WTC11 (cell line): ENCODE measurements around the gene GDF11. TPM values are rescaled to one million over a fixed set of nuclear protein-coding genes. Genes with fewer than 3 reads are reported as not detected.

Experiments used
- ATAC-seq: fragments of 200-7000 bp; cut with Tn5 transposase; 2 replicates; pipeline ENCODE4 v1.10.0; 2021; ENCODE audit warnings: mild to moderate bottlenecking, moderate library complexity
- CTCF ChIA-PET: fragments of 300-600 bp; sonication (Branson Sonifier 250); formaldehyde crosslinking; loops from one replicate; lab custom pipeline; 2021; ENCODE audit warnings: antibody characterized with exemption; lab: Charles Lee
- POLR2A ChIA-PET: fragments of 350-600 bp; sonication (Branson Sonifier 250); formaldehyde crosslinking; loops from one replicate; lab custom pipeline; 2021; ENCODE audit warnings: antibody characterized with exemption; lab: Charles Lee
- DNase-seq: peaks from one replicate; pipeline ENCODE4 v3.0.0; 2021; ENCODE audit warnings: low spot score
- H3K27ac Mint-ChIP-seq: 2 replicates; pipeline ENCODE4 v1.8.0; 2021; ENCODE audit warnings: mixed read lengths
- H3K27me3 Mint-ChIP-seq: 2 replicates; pipeline ENCODE4 v1.8.0; 2021; ENCODE audit warnings: low read depth, mild to moderate bottlenecking, moderate library complexity, mixed read lengths
- H3K36me3 Mint-ChIP-seq: 2 replicates; pipeline ENCODE4 v1.8.0; 2021; ENCODE audit warnings: mixed read lengths
- H3K4me1 Mint-ChIP-seq: 2 replicates; pipeline ENCODE4 v1.8.0; 2022; ENCODE audit warnings: mixed read lengths
- H3K4me3 Mint-ChIP-seq: 2 replicates; pipeline ENCODE4 v1.8.0; 2021; ENCODE audit warnings: mild to moderate bottlenecking, moderate library complexity, mixed read lengths
- H3K9me3 Mint-ChIP-seq: 2 replicates; pipeline ENCODE4 v1.8.0; 2021; ENCODE audit warnings: mixed read lengths
- CBFB ChIP-seq: sonication (generic); formaldehyde crosslinking; IDR thresholded peaks from 2 replicates; pipeline ENCODE4 v1.8.1; 2022; ENCODE audit warnings: mild to moderate bottlenecking, low read depth, missing genetic modification reagents
- CREB1 ChIP-seq: sonication (generic); formaldehyde crosslinking; IDR thresholded peaks from 2 replicates; pipeline ENCODE4 v1.8.0; 2023; ENCODE audit warnings: mild to moderate bottlenecking, missing genetic modification reagents
- KAT7 ChIP-seq: sonication (generic); formaldehyde crosslinking; IDR thresholded peaks from 2 replicates; pipeline ENCODE4 v1.8.1; 2023; ENCODE audit warnings: missing genetic modification reagents, mild to moderate bottlenecking, borderline replicate concordance
- NR2C2 ChIP-seq: sonication (generic); formaldehyde crosslinking; IDR thresholded peaks from 2 replicates; pipeline ENCODE4 v1.8.0; 2022; ENCODE audit warnings: mild to moderate bottlenecking, missing genetic modification reagents
- OVOL2 ChIP-seq: fragments of 250-450 bp; sonication (Bioruptor Pico); IDR thresholded peaks from 2 replicates; pipeline ENCODE4 v1.9.0; 2021; ENCODE audit warnings: mild to moderate bottlenecking, borderline replicate concordance
- RELA ChIP-seq: sonication (generic); formaldehyde crosslinking; IDR thresholded peaks from 2 replicates; pipeline ENCODE4 v1.8.1; 2022; ENCODE audit warnings: missing genetic modification reagents, mild to moderate bottlenecking, borderline replicate concordance
- SMAD3 ChIP-seq: sonication (generic); formaldehyde crosslinking; IDR thresholded peaks from 2 replicates; pipeline ENCODE4 v1.8.0; 2022; ENCODE audit warnings: missing genetic modification reagents, mild to moderate bottlenecking, borderline replicate concordance
- SMAD4 ChIP-seq: sonication (generic); formaldehyde crosslinking; IDR thresholded peaks from 2 replicates; pipeline ENCODE4 v1.8.0; 2022; ENCODE audit warnings: mild to moderate bottlenecking, missing genetic modification reagents
- ZNF219 ChIP-seq: sonication (generic); formaldehyde crosslinking; IDR thresholded peaks from 2 replicates; pipeline ENCODE4 v1.8.0; 2023; ENCODE audit warnings: missing genetic modification reagents, mild to moderate bottlenecking, borderline replicate concordance
- ZNF396 ChIP-seq: fragments of 250-450 bp; sonication (Bioruptor Pico); IDR thresholded peaks from 2 replicates; pipeline ENCODE4 v1.8.0; 2021; ENCODE audit warnings: mild to moderate bottlenecking, moderate library complexity, borderline replicate concordance
- ZNF671 ChIP-seq: fragments of 250-450 bp; sonication (Bioruptor Pico); IDR thresholded peaks from 2 replicates; pipeline ENCODE4 v1.8.0; 2021; ENCODE audit warnings: mild to moderate bottlenecking
- total RNA-seq: library from RNA; stranded (reverse); gene quantifications from 3 replicates; pipeline ENCODE4 v1.2.3, GENCODE V29; 2021
- TF ChIP-seq, protein P1 (sequence below): fragments of 250-450 bp; sonication (Bioruptor Pico); IDR thresholded peaks from 2 replicates; pipeline ENCODE4 v1.9.0; 2021; ENCODE audit warnings: mild to moderate bottlenecking
- TF ChIP-seq, protein P2 (sequence below): sonication (generic); formaldehyde crosslinking; IDR thresholded peaks from 2 replicates; pipeline ENCODE4 v1.8.1; 2022; ENCODE audit warnings: missing genetic modification reagents, borderline replicate concordance
- TF ChIP-seq, protein P3 (sequence below): sonication (generic); formaldehyde crosslinking; IDR thresholded peaks from 2 replicates; pipeline ENCODE4 v1.8.1; 2022; ENCODE audit warnings: mild to moderate bottlenecking, missing genetic modification reagents, moderate library complexity, borderline replicate concordance
- TF ChIP-seq, protein P4 (sequence below): sonication (generic); formaldehyde crosslinking; IDR thresholded peaks from 2 replicates; pipeline ENCODE4 v1.8.0; 2022; ENCODE audit warnings: mild to moderate bottlenecking, missing genetic modification reagents
- TF ChIP-seq, protein P5 (sequence below): sonication (generic); formaldehyde crosslinking; IDR thresholded peaks from 2 replicates; pipeline ENCODE4 v1.8.1; 2023; ENCODE audit warnings: mild to moderate bottlenecking, missing genetic modification reagents, borderline replicate concordance
- TF ChIP-seq, protein P6 (sequence below): sonication (generic); formaldehyde crosslinking; IDR thresholded peaks from 2 replicates; pipeline ENCODE4 v1.8.1; 2022; ENCODE audit warnings: low read depth, missing genetic modification reagents, borderline replicate concordance

Gene GDF11
- total RNA-seq, 1 experiment from 2014 or later, result 16.9 TPM

DNA sequence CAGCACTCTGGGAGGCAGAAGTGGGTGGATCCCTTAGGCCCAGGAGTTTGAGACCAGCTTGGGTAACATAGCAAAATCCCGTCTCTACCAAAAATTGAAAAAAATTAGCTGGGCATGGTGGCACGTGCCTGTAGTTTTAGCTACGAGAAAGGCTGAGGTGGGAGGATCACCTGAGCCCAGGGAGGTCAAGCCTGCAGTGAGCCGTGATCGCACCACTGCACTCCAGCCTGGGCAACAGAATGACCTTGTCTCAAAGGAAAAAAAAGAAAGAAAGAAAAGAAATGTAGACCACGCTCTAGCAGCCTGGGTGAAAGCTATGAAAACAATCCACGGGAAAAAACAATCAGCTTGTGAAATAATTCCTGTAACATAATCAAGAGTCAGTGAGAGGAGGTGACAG is 45.6 kb downstream of the GDF11 start:
- Mint-ChIP-seq H3K27ac (no peak overlapping the region), H3K4me1 (no peaks in the 10 kb centered on the region), H3K36me3 (peaks cover 74% of the 10 kb centered on the region), H3K4me3 (no peak overlapping the region), H3K9me3 (no peaks in the 10 kb centered on the region), H3K27me3 (no peaks in the 10 kb centered on the region)
- TF ChIP-seq RELA, result no peak
- TF ChIP-seq, protein P1, sequence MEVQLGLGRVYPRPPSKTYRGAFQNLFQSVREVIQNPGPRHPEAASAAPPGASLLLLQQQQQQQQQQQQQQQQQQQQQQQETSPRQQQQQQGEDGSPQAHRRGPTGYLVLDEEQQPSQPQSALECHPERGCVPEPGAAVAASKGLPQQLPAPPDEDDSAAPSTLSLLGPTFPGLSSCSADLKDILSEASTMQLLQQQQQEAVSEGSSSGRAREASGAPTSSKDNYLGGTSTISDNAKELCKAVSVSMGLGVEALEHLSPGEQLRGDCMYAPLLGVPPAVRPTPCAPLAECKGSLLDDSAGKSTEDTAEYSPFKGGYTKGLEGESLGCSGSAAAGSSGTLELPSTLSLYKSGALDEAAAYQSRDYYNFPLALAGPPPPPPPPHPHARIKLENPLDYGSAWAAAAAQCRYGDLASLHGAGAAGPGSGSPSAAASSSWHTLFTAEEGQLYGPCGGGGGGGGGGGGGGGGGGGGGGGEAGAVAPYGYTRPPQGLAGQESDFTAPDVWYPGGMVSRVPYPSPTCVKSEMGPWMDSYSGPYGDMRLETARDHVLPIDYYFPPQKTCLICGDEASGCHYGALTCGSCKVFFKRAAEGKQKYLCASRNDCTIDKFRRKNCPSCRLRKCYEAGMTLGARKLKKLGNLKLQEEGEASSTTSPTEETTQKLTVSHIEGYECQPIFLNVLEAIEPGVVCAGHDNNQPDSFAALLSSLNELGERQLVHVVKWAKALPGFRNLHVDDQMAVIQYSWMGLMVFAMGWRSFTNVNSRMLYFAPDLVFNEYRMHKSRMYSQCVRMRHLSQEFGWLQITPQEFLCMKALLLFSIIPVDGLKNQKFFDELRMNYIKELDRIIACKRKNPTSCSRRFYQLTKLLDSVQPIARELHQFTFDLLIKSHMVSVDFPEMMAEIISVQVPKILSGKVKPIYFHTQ (CRISPR knock-in tag), result no peak
- TF ChIP-seq ZNF396 (CRISPR knock-in tag), result no peak
- TF ChIP-seq CBFB (CRISPR knock-in tag), result no peak
- TF ChIP-seq ZNF671 (CRISPR knock-in tag), result no peak
- TF ChIP-seq, protein P2, sequence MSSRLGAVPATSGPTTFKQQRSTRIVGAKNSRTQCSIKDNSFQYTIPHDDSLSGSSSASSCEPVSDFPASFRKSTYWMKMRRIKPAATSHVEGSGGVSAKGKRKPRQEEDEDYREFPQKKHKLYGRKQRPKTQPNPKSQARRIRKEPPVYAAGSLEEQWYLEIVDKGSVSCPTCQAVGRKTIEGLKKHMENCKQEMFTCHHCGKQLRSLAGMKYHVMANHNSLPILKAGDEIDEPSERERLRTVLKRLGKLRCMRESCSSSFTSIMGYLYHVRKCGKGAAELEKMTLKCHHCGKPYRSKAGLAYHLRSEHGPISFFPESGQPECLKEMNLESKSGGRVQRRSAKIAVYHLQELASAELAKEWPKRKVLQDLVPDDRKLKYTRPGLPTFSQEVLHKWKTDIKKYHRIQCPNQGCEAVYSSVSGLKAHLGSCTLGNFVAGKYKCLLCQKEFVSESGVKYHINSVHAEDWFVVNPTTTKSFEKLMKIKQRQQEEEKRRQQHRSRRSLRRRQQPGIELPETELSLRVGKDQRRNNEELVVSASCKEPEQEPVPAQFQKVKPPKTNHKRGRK (CRISPR knock-in tag), result no peak
- TF ChIP-seq OVOL2, result no peak
- TF ChIP-seq, protein P3, sequence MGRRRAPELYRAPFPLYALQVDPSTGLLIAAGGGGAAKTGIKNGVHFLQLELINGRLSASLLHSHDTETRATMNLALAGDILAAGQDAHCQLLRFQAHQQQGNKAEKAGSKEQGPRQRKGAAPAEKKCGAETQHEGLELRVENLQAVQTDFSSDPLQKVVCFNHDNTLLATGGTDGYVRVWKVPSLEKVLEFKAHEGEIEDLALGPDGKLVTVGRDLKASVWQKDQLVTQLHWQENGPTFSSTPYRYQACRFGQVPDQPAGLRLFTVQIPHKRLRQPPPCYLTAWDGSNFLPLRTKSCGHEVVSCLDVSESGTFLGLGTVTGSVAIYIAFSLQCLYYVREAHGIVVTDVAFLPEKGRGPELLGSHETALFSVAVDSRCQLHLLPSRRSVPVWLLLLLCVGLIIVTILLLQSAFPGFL (CRISPR knock-in tag), result no peak
- TF ChIP-seq SMAD4, result no peak
- no peak for TF ChIP-seq SMAD3 (CRISPR knock-in tag)
- TF ChIP-seq KAT7 (CRISPR knock-in tag), result no peak
- no peak for TF ChIP-seq ZNF219 (CRISPR knock-in tag)
- TF ChIP-seq, protein P4, sequence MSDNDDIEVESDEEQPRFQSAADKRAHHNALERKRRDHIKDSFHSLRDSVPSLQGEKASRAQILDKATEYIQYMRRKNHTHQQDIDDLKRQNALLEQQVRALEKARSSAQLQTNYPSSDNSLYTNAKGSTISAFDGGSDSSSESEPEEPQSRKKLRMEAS (CRISPR knock-in tag), result no peak
- no peak for DNase-seq
- no peak for ATAC-seq
- CTCF ChIA-PET, result interaction anchor here (1.0 to 1.6 kb wide), 3 partner anchors 50 to 152 kb away, joined by 3 to 5 read pairs (median 3); no protein-coding TSS in a partner anchor
- POLR2A ChIA-PET, result interaction anchor here (1.0 kb wide), 1 partner anchor 9 kb away, joined by 3 read pairs; no protein-coding TSS in a partner anchor

DNA sequence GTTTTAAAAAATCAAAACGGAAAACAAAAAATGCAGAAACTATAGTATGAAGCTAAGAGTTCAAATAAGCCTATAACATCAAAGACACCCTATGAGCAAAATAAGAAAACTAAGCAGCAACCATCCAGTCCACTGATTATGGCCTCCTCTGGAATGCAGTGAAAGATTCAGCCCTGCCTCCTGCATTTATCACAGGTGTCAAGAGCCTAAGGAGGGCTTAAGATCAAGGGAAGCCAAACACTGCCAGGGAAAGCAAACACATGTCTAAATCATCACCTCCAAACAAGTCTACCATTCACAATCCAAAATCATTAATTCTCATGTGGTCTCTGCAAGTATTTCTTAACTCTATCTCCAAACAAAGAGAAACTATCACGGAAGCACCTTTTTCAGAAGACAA is 46.2 kb downstream of the GDF11 start:
- POLR2A ChIA-PET, result interaction anchor here (1.0 kb wide), 1 partner anchor 8 kb away, joined by 3 read pairs; no protein-coding TSS in a partner anchor
- ATAC-seq (no peak), DNase-seq (no peak)
- no peaks in the 10 kb centered on the region for H3K9me3 Mint-ChIP-seq
- TF ChIP-seq NR2C2 (CRISPR knock-in tag), result no peak
- TF ChIP-seq OVOL2, result no peak
- TF ChIP-seq, protein P5, sequence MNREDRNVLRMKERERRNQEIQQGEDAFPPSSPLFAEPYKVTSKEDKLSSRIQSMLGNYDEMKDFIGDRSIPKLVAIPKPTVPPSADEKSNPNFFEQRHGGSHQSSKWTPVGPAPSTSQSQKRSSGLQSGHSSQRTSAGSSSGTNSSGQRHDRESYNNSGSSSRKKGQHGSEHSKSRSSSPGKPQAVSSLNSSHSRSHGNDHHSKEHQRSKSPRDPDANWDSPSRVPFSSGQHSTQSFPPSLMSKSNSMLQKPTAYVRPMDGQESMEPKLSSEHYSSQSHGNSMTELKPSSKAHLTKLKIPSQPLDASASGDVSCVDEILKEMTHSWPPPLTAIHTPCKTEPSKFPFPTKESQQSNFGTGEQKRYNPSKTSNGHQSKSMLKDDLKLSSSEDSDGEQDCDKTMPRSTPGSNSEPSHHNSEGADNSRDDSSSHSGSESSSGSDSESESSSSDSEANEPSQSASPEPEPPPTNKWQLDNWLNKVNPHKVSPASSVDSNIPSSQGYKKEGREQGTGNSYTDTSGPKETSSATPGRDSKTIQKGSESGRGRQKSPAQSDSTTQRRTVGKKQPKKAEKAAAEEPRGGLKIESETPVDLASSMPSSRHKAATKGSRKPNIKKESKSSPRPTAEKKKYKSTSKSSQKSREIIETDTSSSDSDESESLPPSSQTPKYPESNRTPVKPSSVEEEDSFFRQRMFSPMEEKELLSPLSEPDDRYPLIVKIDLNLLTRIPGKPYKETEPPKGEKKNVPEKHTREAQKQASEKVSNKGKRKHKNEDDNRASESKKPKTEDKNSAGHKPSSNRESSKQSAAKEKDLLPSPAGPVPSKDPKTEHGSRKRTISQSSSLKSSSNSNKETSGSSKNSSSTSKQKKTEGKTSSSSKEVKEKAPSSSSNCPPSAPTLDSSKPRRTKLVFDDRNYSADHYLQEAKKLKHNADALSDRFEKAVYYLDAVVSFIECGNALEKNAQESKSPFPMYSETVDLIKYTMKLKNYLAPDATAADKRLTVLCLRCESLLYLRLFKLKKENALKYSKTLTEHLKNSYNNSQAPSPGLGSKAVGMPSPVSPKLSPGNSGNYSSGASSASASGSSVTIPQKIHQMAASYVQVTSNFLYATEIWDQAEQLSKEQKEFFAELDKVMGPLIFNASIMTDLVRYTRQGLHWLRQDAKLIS (CRISPR knock-in tag), result no peak
- TF ChIP-seq CREB1 (CRISPR knock-in tag), result no peak
- TF ChIP-seq, protein P6, sequence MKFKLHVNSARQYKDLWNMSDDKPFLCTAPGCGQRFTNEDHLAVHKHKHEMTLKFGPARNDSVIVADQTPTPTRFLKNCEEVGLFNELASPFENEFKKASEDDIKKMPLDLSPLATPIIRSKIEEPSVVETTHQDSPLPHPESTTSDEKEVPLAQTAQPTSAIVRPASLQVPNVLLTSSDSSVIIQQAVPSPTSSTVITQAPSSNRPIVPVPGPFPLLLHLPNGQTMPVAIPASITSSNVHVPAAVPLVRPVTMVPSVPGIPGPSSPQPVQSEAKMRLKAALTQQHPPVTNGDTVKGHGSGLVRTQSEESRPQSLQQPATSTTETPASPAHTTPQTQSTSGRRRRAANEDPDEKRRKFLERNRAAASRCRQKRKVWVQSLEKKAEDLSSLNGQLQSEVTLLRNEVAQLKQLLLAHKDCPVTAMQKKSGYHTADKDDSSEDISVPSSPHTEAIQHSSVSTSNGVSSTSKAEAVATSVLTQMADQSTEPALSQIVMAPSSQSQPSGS (CRISPR knock-in tag), result no peak
- TF ChIP-seq, protein P3 (CRISPR knock-in tag), result no peak
- CTCF ChIA-PET, result interaction anchor here (1.0 to 1.6 kb wide), 3 partner anchors 51 to 151 kb away, joined by 3 to 5 read pairs (median 3); no protein-coding TSS in a partner anchor
- H3K27me3 Mint-ChIP-seq, result no peaks in the 10 kb centered on the region
- H3K4me3 Mint-ChIP-seq, result no peak overlapping the region
- peaks cover 72% of the 10 kb centered on the region for H3K36me3 Mint-ChIP-seq
- no peak overlapping the region for H3K27ac Mint-ChIP-seq
- H3K4me1 Mint-ChIP-seq, result no peaks in the 10 kb centered on the region
